Right kidney (tissue), 1 donor: Measurements from ENCODE around the gene ST6GALNAC3.
"Not testable (repeated sequence)": the region's sequence is repeated elsewhere in the genome, so short reads cannot be mapped to it uniquely, and the experiment has no call there.

ENCODE experiments used
- DNase-seq: peaks from one replicate; pipeline ENCODE4 v3.0.0-alpha.2; 2016

Gene ST6GALNAC3

GRCh38 chr1:76106251-76106650, 31.7 kb downstream of the ST6GALNAC3 start:
- no peak for DNase-seq

- no peak for DNase-seq
Measured at GRCh38 chr1:76106719-76107235, 32.2 kb downstream of the ST6GALNAC3 start.

DNA sequence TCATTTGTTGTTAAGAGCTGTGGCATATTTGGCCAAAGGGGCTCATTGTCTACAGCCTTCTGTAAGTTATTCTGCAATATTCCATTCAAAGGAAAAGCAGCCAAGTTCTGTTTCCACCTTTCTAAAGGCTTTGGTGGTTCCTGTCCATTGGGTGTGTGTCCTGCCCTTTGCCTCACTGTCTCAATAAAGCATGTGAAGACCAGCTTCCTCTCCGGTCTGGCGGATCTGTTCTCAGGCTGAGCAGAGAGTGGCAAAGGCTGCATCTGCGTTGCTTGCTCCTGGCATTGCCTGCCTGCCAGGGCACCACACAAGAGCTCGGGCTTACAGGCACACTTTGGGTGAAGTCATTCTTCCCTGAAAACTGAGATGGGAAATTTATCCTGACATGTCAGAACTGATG, 34.9 kb downstream of the ST6GALNAC3 start:
- no peak for DNase-seq

DNA sequence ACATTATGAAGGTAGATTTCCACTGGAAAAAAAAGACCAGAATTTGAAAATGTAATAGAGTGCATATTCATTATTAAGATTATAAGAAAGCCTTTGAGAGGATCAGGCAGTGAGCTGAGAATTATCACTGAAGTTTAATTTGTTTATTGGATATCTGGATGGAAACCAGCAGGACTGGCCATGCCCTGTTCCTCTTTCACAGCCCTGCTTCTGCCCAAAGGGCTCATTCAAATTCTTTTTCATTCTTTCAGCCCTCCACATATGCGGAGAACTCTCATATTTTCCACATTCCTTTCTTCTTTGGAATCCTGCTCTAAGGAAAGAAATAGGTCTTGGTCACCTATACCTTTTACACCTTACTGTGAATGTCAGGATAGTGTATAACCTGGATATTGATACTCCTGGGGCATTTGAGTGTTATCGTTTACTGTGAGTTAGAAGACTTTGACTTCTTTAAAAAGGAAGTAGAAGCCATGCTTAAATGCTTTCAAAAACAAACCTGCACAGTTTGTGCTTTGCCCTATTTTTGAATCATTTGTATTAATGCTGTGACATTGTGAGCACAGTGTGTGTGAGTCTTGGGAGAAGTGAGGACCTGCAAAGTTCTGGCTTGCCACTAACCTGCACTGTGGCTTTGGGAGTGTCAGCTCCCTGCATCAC, 35.5 kb downstream of the ST6GALNAC3 start:
- DNase-seq: no peak

- no peak for DNase-seq
Measured at GRCh38 chr1:76110666-76111065, 36.1 kb downstream of the ST6GALNAC3 start.

DNA sequence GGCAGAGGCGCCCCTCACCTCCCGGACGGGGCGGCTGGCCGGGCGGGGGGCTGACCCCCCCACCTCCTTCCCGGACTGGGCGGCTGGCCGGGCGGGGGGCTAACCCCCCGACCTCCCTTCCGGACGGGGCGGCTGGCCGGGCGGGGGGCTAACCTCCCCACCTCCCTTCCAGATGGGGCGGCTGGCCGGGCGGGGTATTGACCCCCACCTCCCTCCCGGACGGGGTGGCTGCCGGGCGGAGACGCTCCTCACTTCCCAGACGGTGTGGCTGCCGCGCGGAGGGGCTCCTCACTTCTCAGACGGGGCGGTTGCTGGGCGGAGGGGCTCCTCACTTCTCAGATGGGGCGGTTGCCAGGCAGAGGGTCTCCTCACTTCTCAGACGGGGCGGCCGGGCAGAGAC, 37.8 kb downstream of the ST6GALNAC3 start:
- not testable (repeated sequence) for DNase-seq

DNA sequence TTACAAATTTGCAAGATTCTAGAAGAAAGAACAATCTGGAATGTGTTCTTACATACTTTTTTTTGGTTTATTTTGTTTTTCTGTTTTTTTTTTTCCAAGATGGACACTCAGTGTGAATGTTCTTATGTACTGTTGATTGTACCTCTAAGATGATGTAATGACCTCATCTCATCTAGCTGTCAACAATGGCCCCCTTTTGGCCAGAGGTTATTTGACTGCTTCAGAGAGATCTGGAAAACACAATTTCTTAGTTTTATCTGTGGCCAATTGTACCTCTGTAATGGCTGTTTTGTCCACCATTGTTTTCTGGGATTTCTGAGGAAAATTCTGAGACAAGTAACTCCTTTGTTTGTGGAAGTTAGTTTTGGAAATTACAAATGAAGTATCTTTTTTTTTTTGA, 38.9 kb downstream of the ST6GALNAC3 start:
- no peak for DNase-seq

DNA sequence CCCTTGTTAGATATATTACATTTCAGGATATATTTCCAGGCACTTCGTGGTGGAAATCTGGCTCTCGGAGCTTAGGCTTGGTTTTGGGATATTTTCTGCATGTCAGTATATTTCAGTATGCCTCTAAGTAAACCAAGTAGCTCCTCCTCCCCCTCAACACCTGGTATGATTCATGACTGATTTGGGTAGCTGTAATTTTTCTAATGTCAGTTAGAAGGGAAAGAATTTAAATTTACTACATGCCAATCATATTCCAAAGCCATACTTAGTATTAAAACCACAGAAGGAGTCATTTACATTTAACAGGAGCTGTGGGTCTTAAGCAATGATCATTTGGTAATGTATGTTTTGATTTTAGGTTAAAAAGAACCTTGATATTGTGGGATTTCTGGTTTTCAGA, 40.6 kb downstream of the ST6GALNAC3 start:
- no peak for DNase-seq

- DNase-seq: no peak
Measured at GRCh38 chr1:76121850-76122249, 47.3 kb downstream of the ST6GALNAC3 start.

DNA sequence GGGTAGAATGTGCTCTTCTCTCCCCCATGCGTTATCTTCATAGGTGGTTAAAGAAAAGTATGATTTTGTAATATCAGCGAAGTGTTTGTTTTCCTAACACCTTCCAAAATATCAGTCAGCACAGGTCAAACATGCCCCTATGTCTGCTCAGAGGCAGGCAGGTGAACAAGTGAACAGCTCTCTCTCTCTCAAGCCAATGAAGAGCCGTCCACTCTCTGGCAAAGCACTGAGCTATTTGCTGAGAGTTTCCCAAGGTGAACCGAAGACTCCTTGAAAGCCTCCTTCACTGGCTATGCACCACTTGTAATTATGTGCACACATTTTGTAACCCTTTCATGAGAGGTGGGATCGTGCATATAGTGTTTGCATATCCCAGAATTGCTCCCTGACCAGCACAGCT, 47.7 kb downstream of the ST6GALNAC3 start:
- no peak for DNase-seq

DNA sequence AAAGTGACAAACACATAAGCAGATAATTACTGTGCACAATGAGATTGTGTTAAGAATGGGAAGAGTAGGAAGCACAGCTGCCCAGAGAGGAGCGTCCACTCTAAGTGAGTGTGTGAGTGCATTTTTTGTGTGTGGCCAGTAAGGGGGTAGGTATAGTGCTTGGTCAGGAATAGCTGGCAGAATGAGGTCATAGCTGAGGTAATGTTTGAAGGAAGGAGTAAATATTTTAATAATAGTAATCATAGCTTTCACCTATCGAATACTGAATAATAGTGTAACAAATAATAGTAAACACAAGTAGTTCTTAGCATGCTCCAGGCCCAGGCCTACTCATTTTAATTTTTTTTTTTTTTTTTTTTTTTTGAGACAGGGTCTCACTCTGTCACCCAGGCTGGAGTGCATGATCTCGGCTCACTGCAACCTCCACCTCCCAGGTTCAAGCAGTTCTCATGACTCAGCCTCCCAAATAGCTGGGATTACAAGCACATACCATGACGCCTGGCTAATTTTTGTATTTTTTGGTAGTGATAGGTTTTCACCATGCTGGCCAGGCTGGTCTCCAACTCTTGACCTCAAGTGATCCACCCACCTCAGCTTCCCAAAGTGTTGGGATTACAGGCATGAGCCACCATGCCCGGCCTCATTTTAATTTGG, 49.0 kb downstream of the ST6GALNAC3 start:
- not testable (repeated sequence) for DNase-seq

DNA sequence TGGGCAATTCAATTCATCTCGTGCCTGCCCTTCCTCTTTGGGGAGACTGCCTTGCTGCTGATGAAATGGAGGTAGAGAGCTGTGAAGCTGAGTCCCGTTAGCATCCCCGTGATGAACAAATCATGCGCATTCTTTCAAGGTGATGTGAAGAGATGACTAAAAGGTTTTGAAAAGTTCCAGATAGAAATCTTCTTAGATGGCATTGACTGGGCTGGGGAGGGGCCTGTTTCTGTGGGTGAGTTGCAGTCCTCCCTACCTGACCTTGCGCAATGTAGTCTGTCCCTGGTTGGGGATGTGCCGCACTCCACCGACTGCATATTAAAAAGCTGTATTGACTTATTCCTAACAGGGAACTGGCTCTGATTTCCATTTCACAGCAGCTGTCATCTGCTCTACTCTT, 49.6 kb downstream of the ST6GALNAC3 start:
- DNase-seq: no peak

GRCh38 chr1:76125473-76126219, 51.1 kb downstream of the ST6GALNAC3 start:
- peak; percentile 30 for DNase-seq

GRCh38 chr1:76128096-76128495, 53.5 kb downstream of the ST6GALNAC3 start:
- DNase-seq: no peak

GRCh38 chr1:76129731-76130130, 55.2 kb downstream of the ST6GALNAC3 start:
- no peak for DNase-seq

DNA sequence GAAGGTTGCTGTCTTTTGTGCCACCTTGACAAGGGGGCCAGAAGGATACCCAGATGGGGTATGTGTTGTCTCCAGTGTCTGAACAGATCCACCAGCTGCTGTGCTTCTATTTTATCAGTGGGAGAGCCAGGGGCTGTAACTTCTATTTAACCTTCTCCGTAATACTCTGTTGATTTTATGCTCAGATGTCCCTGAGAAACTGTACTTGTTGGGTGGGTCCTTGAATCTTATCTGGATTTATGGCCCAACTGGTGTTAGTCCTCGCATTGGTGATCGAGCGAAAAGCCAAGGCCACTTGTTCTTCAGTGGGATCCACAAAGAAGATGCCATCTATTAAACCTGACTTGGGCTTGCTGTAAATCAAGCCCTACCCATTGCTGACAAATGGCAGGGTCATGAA, 56.4 kb downstream of the ST6GALNAC3 start:
- no peak for DNase-seq

DNA sequence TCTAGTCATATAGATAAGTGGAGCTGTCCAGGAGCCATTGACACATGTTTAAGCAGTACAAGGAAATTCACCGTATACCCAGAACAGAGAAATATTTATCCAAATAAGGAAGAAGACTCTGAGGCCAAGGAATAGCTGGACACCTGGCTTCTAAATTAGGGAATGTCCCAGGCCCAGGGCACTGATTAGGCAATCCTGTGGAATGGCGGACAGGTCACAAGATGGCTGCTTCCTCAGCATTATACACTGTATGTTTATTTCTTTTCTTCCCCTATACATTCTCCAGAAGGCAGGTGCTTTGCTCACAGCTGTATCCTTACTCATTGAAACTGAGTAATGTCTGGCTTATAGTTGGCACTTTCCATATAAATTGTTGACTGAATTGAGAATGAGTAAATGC, 59.4 kb downstream of the ST6GALNAC3 start:
- no peak for DNase-seq

DNA sequence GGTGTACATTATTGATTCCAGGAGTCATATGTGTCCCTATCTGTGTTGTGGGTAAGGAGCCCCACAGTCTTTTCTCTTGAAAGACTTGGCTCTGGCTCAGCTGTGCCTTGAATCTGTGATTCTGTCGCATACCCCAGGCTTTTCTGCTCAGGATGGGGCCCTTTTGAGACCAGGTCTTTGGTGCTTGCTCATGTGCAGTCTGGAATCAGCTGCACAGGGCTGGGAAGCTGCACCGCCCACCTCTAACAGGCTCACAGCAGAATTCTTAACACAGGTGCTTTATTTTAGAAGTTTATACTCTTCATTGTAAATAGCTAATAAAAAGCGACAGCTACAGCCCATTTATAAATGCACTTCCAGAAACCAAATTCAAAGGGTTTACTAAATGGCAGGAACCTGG, 61.3 kb downstream of the ST6GALNAC3 start:
- DNase-seq: no peak

DNA sequence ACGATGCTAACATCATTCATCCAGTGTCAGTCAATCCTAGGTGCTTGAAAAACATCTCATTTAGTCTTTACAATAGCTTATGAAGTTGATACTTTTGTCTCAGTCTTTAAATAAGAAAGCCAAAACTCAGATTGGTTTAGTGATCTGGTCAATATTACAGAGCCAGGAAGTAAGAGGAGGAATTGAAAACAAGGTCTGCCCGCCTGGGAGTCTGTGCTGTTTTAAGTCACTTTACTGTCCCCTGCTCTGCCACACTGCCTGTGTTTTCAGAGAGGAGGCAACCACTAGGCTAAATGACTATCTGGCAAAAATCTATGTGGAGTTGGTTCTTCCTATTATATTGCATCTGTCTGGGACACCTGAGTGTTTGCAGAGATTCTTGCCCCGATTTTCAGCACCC, 62.3 kb downstream of the ST6GALNAC3 start:
- no peak for DNase-seq

- no peak for DNase-seq
Measured at GRCh38 chr1:76137746-76138145, 63.2 kb downstream of the ST6GALNAC3 start.

DNA sequence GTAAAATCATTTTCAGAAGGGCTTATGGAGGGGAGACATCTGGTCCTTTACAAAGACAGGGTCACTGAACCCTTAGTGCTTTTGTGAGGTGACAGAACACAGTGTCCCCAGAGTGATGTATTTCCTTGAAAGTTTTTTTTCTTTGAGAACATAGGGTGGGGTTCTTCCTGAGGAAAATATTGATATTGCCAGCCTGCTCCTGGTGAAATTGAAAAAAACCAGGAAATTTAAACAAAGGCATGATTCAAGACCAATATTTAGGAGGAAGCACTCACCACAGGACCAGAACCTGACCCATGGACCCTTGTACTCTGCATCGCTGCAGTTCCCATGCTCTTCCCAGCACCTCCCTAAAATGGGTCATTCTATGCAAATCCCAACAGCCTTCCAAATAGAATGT, 63.7 kb downstream of the ST6GALNAC3 start:
- no peak for DNase-seq

GRCh38 chr1:76140227-76140626, 65.7 kb downstream of the ST6GALNAC3 start:
- DNase-seq: no peak

DNA sequence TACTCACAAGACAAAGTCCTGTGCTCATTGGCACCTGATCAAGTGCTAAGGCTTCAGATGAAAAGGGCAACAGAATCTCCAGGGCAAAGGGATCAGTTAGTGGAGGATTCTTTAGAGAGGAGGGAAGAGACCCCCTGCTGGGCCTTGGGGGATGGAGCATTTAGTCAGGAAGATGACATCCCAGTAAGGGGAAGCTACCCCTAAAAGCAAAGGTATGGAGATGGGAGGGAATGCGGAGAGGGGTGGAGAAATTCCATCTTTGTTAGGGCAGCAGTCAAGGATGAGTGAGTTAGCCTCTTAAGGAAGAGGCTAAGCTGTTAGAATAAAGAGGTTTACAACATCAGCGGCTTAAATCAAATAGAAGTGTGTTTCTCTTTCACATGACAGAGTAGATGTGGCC, 67.4 kb downstream of the ST6GALNAC3 start:
- no peak for DNase-seq
